Endothelial cell of umbilical vein (primary cell): ENCODE results near the gene SETD1A.

Source experiments
- EZH2 ChIP-seq: IDR thresholded peaks from 2 replicates; pipeline ENCODE4 v1.6.1; 2012; ENCODE audit warnings: borderline replicate concordance, low read depth, mild to moderate bottlenecking, moderate library complexity, low read length, inconsistent platforms; ENCODE audit not compliant: severe bottlenecking
- JUN ChIP-seq: IDR thresholded peaks from 2 replicates; pipeline ENCODE4 v1.6.1; 2011; ENCODE audit warnings: borderline replicate concordance, low read depth; ENCODE audit not compliant: insufficient read length, insufficient read depth
- POLR2A ChIP-seq: IDR thresholded peaks from 2 replicates; pipeline ENCODE4 v1.6.1; 2012; ENCODE audit warnings: low read depth, mild to moderate bottlenecking, control low read depth, low read length
- POLR2AphosphoS5 ChIP-seq: IDR thresholded peaks from 2 replicates; pipeline ENCODE4 v1.6.1; 2012; ENCODE audit warnings: low read depth, mild to moderate bottlenecking, control low read depth, low read length, moderate library complexity; ENCODE audit not compliant: insufficient read depth
- TF ChIP-seq, protein P1 (sequence below), 2 donors: IDR thresholded peaks; 1 replicate in 1 of 2; 2 replicates in 1 of 2; pipeline ENCODE4 v1.5.1; 2011; ENCODE audit warnings: low read length in 2 of 2, mild to moderate bottlenecking in 2 of 2, moderate library complexity in 2 of 2, control low read depth in 1 of 2, inconsistent platforms in 1 of 2, low read depth in 1 of 2; ENCODE audit not compliant: insufficient read depth in 1 of 2; ENCODE audit errors: extremely low read depth in 1 of 2

DNA sequence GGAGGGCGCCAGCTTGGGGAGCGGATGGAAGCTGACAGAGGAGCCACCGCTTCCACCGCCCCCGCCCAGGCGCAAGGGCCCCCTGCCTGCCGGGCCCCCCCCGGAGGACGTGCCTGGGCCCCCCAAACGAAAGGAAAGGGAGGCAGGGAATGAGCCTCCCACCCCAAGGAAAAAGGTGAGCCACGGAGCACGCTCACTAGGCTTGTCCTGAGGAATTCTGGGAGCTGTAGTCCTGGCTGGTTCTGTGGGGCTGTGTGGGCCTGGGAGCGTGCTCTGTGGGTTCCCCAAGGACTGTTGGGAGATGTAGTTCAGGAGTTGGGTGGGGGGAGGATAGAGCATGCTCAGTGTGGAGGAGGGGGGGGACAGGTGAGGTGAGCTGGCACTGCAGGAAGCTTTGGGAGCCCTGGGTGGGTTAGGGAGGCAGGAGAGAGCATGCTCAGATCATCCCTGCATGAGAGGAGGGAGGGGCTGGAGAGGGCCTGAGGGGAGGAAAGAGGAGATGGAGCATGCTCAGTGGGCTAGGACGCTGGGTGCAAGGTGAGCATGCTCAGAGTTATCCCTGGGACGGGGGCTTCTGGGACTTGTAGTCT lies 29.7 kb upstream of the SETD1A start:
- no peak for TF ChIP-seq EZH2
- TF ChIP-seq, protein P1, sequence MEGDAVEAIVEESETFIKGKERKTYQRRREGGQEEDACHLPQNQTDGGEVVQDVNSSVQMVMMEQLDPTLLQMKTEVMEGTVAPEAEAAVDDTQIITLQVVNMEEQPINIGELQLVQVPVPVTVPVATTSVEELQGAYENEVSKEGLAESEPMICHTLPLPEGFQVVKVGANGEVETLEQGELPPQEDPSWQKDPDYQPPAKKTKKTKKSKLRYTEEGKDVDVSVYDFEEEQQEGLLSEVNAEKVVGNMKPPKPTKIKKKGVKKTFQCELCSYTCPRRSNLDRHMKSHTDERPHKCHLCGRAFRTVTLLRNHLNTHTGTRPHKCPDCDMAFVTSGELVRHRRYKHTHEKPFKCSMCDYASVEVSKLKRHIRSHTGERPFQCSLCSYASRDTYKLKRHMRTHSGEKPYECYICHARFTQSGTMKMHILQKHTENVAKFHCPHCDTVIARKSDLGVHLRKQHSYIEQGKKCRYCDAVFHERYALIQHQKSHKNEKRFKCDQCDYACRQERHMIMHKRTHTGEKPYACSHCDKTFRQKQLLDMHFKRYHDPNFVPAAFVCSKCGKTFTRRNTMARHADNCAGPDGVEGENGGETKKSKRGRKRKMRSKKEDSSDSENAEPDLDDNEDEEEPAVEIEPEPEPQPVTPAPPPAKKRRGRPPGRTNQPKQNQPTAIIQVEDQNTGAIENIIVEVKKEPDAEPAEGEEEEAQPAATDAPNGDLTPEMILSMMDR (IDR thresholded peaks at IDR 0.05; ENCODE audit: extremely low read depth in 1 of 2, insufficient read depth in 1 of 2, low read depth in 1 of 2, low read length in 2 of 2) = no peak
- TF ChIP-seq POLR2A = no peak
- no peak for TF ChIP-seq POLR2AphosphoS5
- TF ChIP-seq JUN = no peak
